ENCODE measurements around the gene TSHZ2.

TSHZ2 gene

GRCh38 chr20:53175135-53175780, 203.1 kb downstream of the TSHZ2 start:
- no peak for DNase-seq

DNA sequence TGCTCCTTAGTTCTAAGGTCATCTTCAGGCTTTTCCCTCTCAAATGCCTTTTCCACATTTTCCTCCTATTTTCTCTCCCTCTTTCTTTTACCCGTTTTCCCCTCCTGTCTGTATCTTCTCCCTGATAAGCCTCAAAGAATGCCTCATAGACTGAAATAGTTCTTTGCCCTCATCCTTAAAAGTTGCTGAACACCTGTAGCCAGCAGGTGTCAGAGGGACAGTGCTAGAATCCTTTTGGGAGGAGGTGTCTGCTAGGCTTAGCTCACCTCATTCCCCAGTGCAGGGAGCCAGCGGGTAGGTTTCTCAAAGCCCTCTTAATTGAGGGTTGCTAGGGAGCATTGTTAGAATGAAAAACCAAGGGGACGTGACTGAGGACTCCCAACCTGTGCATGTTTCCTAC, 204.0 kb downstream of the TSHZ2 start:
- no peak for DNase-seq

GRCh38 chr20:53177687-53178086, 205.5 kb downstream of the TSHZ2 start:
- DNase-seq = no peak

- DNase-seq = no peak
Observed at GRCh38 chr20:53179749-53180148, 207.6 kb downstream of the TSHZ2 start.

- DNase-seq = no peak
Observed at GRCh38 chr20:53180928-53181362, 208.8 kb downstream of the TSHZ2 start.

DNA sequence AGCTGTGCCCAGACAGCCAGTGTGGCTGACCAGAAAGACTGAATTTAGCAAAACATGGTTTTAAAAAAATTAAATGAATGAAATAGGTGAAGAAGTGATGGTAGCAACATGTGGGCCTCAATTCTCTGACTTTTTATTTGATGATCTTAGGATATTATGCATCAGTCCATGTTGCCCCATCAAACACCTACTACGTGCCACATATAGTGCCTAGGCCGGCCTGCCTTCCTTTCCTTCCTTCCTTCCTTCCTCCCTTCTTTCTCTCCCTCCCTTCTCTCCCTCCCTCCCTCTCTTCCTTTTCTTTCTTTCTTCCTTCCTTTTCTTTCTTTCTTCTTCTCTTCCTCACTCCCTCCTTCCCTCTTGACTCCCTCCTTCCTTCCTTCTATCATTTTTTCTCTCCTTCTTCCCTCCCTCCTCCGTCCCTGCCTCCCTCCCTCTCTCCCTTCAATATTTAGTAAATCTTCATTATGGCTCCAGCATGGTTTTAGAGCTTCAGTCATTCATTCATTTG, 209.8 kb downstream of the TSHZ2 start:
- no peak for DNase-seq

- no peak for DNase-seq
Observed at GRCh38 chr20:53183181-53183580, 211.0 kb downstream of the TSHZ2 start.

GRCh38 chr20:53186635-53187034, 214.5 kb downstream of the TSHZ2 start:
- DNase-seq = no peak

GRCh38 chr20:53187392-53188068, 215.4 kb downstream of the TSHZ2 start:
- no peak for DNase-seq

GRCh38 chr20:53190225-53190624, 218.1 kb downstream of the TSHZ2 start:
- no peak for DNase-seq

DNA sequence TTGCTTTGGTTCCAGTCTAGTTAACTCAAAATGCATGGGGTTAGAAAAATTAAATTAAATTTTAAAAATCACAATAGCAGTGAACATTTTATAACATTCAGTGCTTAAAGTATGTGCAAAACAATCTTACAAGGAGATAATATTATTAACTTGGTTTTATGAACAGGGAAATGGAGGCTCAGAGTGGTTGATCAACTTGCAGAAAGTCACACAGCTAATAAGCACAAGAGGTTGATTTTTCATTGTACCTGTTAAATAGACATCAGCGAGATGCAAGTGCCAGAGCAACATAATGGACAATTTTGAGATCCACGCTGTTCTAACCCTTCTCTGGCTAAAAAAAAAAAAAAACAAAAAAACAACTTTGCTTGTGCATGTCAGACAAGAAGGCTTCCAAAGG, 219.8 kb downstream of the TSHZ2 start:
- DNase-seq = no peak

DNA sequence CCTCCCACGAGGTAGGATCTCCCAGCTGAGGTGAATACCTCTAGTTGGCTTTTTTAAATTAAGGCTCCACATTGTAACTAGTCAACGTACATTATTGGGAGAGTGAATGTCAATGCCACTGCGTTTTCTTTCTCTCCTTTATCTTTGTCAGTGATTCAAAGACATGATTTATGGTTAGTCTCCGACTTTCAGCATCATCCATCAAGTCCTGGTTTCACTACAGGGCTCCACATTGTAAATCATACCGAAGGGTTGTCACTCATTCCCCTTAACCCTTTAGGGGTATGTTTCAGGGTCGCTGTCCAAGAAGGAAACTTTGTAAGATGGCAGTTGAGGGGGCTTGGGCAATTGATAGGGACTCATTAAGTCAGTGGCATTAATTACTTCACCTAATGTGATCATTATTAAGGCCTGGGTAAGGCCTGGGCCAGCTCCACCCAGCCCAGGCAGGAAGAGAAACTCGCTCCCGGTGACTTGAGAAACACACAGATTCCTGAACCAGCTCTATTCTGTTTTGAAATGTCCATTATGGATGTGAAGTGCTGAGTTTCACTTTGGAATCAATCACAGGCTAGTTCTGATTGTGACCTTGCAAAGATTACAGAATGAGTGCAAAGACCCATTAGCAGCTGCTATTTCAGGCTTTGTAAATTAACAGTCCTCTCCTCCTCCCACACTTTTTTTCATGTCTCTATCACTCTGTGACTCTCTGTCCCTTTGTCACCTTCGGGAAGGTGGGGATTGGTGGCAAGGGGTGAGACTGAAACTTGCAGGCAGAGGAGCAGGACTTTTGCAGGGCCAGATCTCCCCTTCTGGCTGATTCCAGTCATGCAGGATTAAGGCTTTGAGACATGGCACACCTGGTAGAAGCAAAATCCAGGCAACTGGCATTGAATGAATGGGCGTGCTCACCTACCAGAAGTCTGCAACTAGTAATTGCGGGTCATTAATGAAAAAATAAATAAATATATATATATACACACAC, 222.4 kb downstream of the TSHZ2 start:
- DNase-seq = no peak

GRCh38 chr20:53195876-53196610, 223.9 kb downstream of the TSHZ2 start:
- no peak for DNase-seq

DNA sequence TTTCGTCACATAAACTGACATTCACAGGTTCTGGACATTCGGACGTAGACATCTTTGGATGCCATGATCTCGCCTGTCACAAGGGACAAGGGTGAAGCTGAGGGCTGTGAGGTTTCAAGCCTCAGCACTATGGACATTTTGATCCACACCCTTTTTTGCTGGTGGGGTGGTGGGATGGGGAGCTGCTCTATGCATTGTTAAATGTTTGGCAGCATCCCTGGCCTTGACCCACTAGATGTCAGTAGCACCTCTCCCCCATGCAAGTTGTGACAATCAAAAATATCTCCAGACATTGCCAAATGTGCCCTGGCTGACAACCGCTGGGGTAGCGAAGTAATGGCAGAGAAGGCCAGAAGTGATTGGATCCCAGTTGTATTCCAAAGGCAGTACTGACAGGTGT, 229.4 kb downstream of the TSHZ2 start:
- no peak for DNase-seq

DNA sequence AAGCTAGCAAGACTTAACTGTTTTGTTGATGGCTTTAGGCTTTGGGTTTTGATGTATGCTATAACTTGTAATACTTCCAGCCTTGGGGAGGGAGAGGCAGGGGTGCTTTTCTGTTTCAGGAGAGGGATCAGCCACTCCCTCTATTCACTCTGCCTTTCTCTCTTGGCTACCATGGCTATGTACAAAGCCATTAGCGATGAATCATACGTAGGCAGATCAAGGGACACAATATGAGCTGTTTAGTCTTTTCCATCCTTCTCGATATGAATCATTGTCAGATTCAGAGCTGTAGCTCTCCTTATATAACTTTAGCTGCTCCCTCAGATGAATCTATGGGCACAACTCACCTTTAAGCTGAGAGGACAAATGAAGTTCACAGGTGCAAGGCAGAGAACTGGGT, 230.6 kb downstream of the TSHZ2 start:
- no peak for DNase-seq

- no peak for DNase-seq
Observed at GRCh38 chr20:53205046-53205445, 232.9 kb downstream of the TSHZ2 start.

- DNase-seq = no peak
Observed at GRCh38 chr20:53208110-53208832, 236.1 kb downstream of the TSHZ2 start.

DNA sequence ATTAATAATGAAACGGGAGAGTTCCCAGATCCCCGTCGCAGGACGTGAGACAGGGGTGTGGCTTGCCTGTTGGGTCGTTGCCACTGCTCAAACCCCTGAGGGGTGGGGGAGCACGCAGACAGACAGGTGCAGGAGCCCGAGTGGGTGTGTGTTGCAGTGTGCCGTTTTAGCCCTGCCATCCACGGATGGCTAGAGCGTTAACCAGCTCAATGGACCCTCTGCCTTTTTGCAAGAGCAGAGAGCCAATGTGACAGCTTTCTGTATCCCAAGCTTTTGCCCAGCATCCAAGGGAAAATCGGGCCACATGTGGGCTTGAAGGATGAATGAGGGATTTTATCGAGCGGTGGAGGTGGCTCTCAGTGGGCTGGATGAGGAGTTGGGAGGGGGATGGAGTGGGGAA, 237.9 kb downstream of the TSHZ2 start:
- no peak for DNase-seq

DNA sequence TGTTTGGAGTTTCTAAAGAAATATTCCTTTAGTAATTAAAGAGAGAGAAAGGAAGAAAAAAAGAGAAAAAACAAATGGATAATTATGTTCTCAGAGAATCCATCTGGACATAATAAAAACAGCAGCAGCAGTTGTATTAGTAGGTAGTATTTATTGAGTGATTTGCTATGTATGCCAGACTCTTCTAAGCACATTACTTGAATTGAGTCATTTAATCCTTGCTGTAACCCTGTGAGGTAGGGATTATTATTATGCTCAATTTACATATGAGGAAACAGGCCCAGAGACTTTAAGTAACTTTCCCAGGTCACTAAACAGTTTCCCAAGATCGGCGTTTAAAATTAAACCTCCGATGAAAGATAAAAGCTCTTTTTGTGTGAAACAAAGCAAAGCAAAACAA, 238.8 kb downstream of the TSHZ2 start:
- no peak for DNase-seq

- no peak for DNase-seq
Observed at GRCh38 chr20:53212018-53212417, 239.9 kb downstream of the TSHZ2 start.

GRCh38 chr20:53214392-53214791, 242.2 kb downstream of the TSHZ2 start:
- DNase-seq = no peak

DNA sequence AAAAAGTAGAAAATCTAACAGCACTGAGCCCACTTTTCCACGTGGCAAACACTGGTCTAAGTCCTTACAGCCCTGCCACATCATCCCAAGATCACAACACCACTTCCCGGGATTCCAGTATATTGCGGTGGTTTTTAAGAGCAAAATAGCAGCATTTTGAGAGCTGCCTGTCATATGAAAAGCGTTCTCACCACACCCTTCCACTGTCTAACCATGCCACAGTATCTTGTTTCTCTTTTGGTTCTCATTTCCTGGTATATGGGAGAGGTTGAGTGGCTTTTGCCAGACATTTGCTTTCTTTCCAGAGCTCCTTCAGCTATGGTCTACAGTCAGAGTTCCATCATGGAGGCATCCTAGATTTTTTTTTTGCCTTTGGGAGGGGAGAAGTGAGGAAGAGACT, 243.0 kb downstream of the TSHZ2 start:
- no peak for DNase-seq
